Stimulated activated naive CD8-positive, alpha-beta T cell treated with anti-CD3 and anti-CD28 coated beads, Interleukin-15, Interleukin-2, amounts not matched to agents 100 ng/mL and 50 ng/mL, for 24 hours (primary cell): ENCODE results near the gene SCAMP3.
"Not testable (repeated sequence)": the region's sequence is repeated elsewhere in the genome, so short reads cannot be mapped to it uniquely, and the experiment has no call there.

ENCODE experiments used
- H3K27ac Mint-ChIP-seq: one replicate; pipeline ENCODE4 v1.8.0; 2021; ENCODE audit warnings: mild to moderate bottlenecking, mixed read lengths
- H3K27me3 Mint-ChIP-seq: one replicate; pipeline ENCODE4 v1.8.0; 2021; ENCODE audit warnings: mixed read lengths
- H3K36me3 Mint-ChIP-seq: one replicate; pipeline ENCODE4 v1.8.0; 2021; ENCODE audit warnings: low read depth, mixed read lengths
- H3K4me1 Mint-ChIP-seq: one replicate; pipeline ENCODE4 v1.8.0; 2021; ENCODE audit warnings: low read depth, mixed read lengths
- H3K4me3 Mint-ChIP-seq: one replicate; pipeline ENCODE4 v1.8.0; 2021; ENCODE audit warnings: mild to moderate bottlenecking, mixed read lengths
- H3K9me3 Mint-ChIP-seq: one replicate; pipeline ENCODE4 v1.8.0; 2021; ENCODE audit warnings: mixed read lengths

Gene SCAMP3

GRCh38 chr1:155233502-155233901 is 28.7 kb downstream of the SCAMP3 start:
- H3K9me3 Mint-ChIP-seq, H3K27me3 Mint-ChIP-seq, H3K27ac Mint-ChIP-seq, H3K4me1 Mint-ChIP-seq, H3K4me3 Mint-ChIP-seq: not testable (repeated sequence)
- peaks cover 18% of the 10 kb centered on the region for H3K36me3 Mint-ChIP-seq

GRCh38 chr1:155232001-155232978 is 29.9 kb downstream of the SCAMP3 start:
- H3K4me1 Mint-ChIP-seq = peaks cover 18% of the 10 kb centered on the region
- not testable (repeated sequence) for H3K9me3 Mint-ChIP-seq, H3K27me3 Mint-ChIP-seq, H3K4me3 Mint-ChIP-seq, H3K27ac Mint-ChIP-seq
- peaks cover 18% of the 10 kb centered on the region for H3K36me3 Mint-ChIP-seq

GRCh38 chr1:155231302-155231701 is 30.9 kb downstream of the SCAMP3 start:
- not testable (repeated sequence) for H3K27me3 Mint-ChIP-seq, H3K36me3 Mint-ChIP-seq, H3K27ac Mint-ChIP-seq, H3K4me3 Mint-ChIP-seq, H3K9me3 Mint-ChIP-seq
- H3K4me1 Mint-ChIP-seq = peaks cover 22% of the 10 kb centered on the region

GRCh38 chr1:155228096-155228427 is 34.1 kb downstream of the SCAMP3 start:
- Mint-ChIP-seq H3K27me3 (no peaks in the 10 kb centered on the region), H3K4me1 (peaks cover 44% of the 10 kb centered on the region), H3K27ac (peak overlapping the region; percentile 89), H3K36me3 (peaks cover 10% of the 10 kb centered on the region), H3K4me3 (peak overlapping the region; percentile 83), H3K9me3 (no peaks in the 10 kb centered on the region)

GRCh38 chr1:155227261-155228095 is 34.7 kb downstream of the SCAMP3 start:
- peak overlapping the region; percentile 89 for H3K27ac Mint-ChIP-seq
- H3K4me3 Mint-ChIP-seq = peak overlapping the region; percentile 83

DNA sequence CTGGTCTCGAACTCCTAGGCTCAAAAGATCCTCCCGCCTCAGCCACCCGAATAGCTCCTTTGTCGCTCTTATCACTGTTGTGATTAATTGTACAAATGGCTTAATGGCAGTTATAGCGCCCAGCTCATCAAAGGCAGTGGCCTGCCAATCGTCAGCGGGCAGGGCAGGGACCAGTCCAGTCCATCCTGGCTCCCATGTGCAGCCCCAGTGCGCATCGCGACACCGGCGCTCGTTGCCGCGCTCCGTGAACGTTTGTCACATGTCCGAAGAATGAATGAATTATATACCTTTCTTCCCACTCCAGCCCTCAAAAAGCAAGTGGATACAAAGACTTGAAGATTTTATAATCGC is 35.3 kb downstream of the SCAMP3 start:
- no peaks in the 10 kb centered on the region for H3K9me3 Mint-ChIP-seq
- peaks cover 10% of the 10 kb centered on the region for H3K36me3 Mint-ChIP-seq
- H3K4me3 Mint-ChIP-seq = peak overlapping the region; percentile 83
- H3K4me1 Mint-ChIP-seq = peaks cover 46% of the 10 kb centered on the region
- peak overlapping the region; percentile 89 for H3K27ac Mint-ChIP-seq
- H3K27me3 Mint-ChIP-seq = no peaks in the 10 kb centered on the region

More at GRCh38 chr1:155227261-155228095, 34.7 kb downstream of the SCAMP3 start:
- H3K4me1 Mint-ChIP-seq = peaks cover 46% of the 10 kb centered on the region
- H3K9me3 Mint-ChIP-seq = no peaks in the 10 kb centered on the region
- H3K36me3 Mint-ChIP-seq = peaks cover 10% of the 10 kb centered on the region
- H3K27me3 Mint-ChIP-seq = no peaks in the 10 kb centered on the region

DNA sequence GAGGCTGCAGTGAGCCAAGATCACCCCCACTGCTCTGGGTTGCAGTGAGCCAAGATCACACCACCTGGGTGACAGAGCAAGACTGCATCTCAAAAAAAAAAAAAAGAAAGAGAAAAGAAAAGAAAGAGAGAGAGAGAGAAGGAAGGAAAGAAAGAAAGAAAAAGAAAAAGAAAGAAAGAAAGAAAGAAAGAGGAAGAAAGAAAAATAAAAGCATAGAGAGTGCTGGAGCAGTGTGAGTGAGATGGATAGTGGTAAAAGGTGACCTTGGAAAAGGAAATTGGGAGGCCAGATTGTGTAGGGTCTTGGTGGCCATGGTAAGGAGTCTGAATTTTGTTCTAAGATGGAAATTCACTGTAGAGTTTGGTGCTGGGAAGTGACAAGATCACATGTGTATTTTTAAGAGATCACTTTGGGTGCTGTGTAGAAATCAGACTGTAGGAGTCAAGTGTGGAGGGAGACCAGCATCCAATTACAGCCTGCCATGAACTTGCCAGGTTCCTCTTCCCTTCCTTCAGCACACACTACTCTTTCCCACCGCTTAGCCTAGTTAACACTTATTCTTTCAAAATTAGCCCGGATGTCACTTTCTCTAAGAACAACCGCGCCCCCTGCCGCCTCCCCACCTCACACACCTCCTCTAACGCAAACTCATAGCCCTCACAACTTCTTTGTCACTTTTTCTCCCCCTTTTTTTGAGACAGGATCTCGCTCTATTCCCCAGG is 35.8 kb downstream of the SCAMP3 start:
- peak overlapping the region; percentile 89 for H3K27ac Mint-ChIP-seq
- no peaks in the 10 kb centered on the region for H3K9me3 Mint-ChIP-seq
- peak overlapping the region; percentile 83 for H3K4me3 Mint-ChIP-seq
- H3K27me3 Mint-ChIP-seq = no peaks in the 10 kb centered on the region
- peaks cover 46% of the 10 kb centered on the region for H3K4me1 Mint-ChIP-seq
- peaks cover 10% of the 10 kb centered on the region for H3K36me3 Mint-ChIP-seq

DNA sequence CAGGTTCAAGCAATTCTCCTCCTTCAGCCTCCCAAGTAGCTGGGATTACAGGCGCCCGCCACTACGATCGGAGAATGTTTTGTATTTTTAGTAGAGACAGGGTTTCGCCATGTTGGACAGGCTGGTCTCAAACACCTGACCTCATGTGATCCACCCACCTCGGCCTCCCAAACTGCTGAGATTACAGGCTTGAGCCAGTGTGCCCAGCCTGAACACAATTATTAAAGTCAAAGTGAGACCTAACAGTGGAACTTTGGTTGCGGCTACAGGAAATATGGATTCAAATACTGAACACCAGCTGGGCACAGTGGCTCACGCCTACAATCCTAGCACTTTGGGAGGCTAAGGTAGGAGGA is 36.8 kb downstream of the SCAMP3 start:
- Mint-ChIP-seq H3K27ac (peak overlapping the region; percentile 89), H3K4me1 (peaks cover 46% of the 10 kb centered on the region), H3K36me3 (peaks cover 10% of the 10 kb centered on the region), H3K4me3 (peak overlapping the region; percentile 83)
- H3K9me3 Mint-ChIP-seq, H3K27me3 Mint-ChIP-seq: not testable (repeated sequence)

- peaks cover 10% of the 10 kb centered on the region for H3K36me3 Mint-ChIP-seq
These were observed 39.1 kb downstream of the SCAMP3 start for GRCh38 chr1:155223047-155223446.

GRCh38 chr1:155220211-155220965 is 41.8 kb downstream of the SCAMP3 start:
- not testable (repeated sequence) for H3K4me3 Mint-ChIP-seq
- peaks cover 32% of the 10 kb centered on the region for H3K4me1 Mint-ChIP-seq

More at GRCh38 chr1:155223047-155223446, 39.1 kb downstream of the SCAMP3 start:
- Mint-ChIP-seq H3K27ac (no peak overlapping the region), H3K9me3 (no peaks in the 10 kb centered on the region), H3K27me3 (no peaks in the 10 kb centered on the region), H3K4me1 (peaks cover 53% of the 10 kb centered on the region), H3K4me3 (no peak overlapping the region)

DNA sequence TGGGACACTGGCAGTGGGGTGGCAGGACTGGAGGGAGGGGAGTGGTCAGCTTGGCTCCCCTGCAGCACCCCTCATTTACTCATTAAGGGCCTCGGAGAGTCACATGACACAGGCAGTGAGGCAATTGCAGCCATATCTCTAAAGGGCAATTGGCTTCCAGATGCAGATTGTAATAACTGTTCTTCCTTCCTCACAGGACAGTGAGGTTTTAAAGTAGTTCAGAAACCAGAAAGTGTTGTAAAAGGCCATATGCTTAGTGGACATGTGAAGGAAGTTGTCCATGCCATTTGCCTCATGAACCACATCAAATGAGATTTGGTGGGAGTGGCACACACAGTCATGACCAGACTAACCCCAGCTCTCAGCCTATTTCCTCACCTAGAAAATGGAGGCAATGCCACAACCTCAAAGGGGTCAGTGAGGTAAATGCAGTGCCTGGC is 42.5 kb downstream of the SCAMP3 start:
- Mint-ChIP-seq H3K27ac (no peak overlapping the region), H3K27me3 (no peaks in the 10 kb centered on the region), H3K9me3 (no peaks in the 10 kb centered on the region), H3K4me3 (no peak overlapping the region), H3K4me1 (peaks cover 24% of the 10 kb centered on the region), H3K36me3 (peaks cover 11% of the 10 kb centered on the region)

More at GRCh38 chr1:155220211-155220965, 41.8 kb downstream of the SCAMP3 start:
- H3K36me3 Mint-ChIP-seq = peaks cover 10% of the 10 kb centered on the region
- not testable (repeated sequence) for H3K27ac Mint-ChIP-seq, H3K9me3 Mint-ChIP-seq, H3K27me3 Mint-ChIP-seq

GRCh38 chr1:155218854-155219591 is 43.1 kb downstream of the SCAMP3 start:
- no peak overlapping the region for H3K27ac Mint-ChIP-seq

GRCh38 chr1:155214702-155215101 is 47.5 kb downstream of the SCAMP3 start:
- H3K27ac Mint-ChIP-seq, H3K4me3 Mint-ChIP-seq, H3K9me3 Mint-ChIP-seq, H3K36me3 Mint-ChIP-seq, H3K27me3 Mint-ChIP-seq: not testable (repeated sequence)
- peaks cover 20% of the 10 kb centered on the region for H3K4me1 Mint-ChIP-seq

More at GRCh38 chr1:155218854-155219591, 43.1 kb downstream of the SCAMP3 start:
- Mint-ChIP-seq H3K36me3 (peaks cover 7% of the 10 kb centered on the region), H3K27me3 (no peaks in the 10 kb centered on the region), H3K4me3 (no peak overlapping the region), H3K9me3 (no peaks in the 10 kb centered on the region), H3K4me1 (peaks cover 20% of the 10 kb centered on the region)

DNA sequence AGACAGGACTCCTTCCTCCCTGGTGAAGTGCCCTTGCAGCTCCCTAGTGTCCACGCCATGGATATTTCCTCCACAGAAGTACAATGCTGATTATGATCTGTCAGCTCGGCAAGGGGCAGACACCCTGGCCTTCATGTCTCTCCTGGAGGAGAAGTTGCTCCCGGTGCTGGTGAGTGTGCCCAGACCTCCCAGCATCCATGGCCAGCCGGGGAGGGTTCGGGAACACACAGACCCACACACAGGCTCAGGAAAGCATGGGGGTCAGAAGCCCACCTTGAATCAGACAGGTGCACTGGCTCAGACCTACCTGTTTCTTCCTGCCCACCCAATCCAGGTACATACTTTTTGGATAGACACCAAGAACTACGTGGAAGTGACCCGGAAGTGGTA is 50.1 kb downstream of the SCAMP3 start:
- H3K27me3 Mint-ChIP-seq, H3K36me3 Mint-ChIP-seq, H3K4me3 Mint-ChIP-seq, H3K9me3 Mint-ChIP-seq, H3K27ac Mint-ChIP-seq: not testable (repeated sequence)
- peaks cover 26% of the 10 kb centered on the region for H3K4me1 Mint-ChIP-seq
